ENCODE results near the gene NDUFA1.
"Not testable (repeated sequence)": the region's sequence is repeated elsewhere in the genome, so short reads cannot be mapped to it uniquely, and the experiment has no call there.

NDUFA1 gene

GRCh38 chrX:119917877-119918276 is 46.2 kb downstream of the NDUFA1 start:
- Histone ChIP-seq H3K27me3 (ENCODE audit: low read depth, low read length) (no peaks in the 10 kb centered on the region), H3K4me1 (ENCODE audit: control insufficient read depth in 1 of 2, insufficient read depth in 2 of 2, low read length in 2 of 2) (no peaks in the 10 kb centered on the region), H3K36me3 (ENCODE audit: control insufficient read depth in 1 of 2, insufficient read depth in 2 of 2, low read length in 2 of 2) (no peaks in the 10 kb centered on the region), H3K9me3 (ENCODE audit: control insufficient read depth in 1 of 2, low read length in 2 of 2) (no peaks in the 10 kb centered on the region), H3K4me3 (ENCODE audit: low read depth in 1 of 2, low read length in 2 of 2) (no peak overlapping the region), H3K27ac (ENCODE audit: low read length) (no peak overlapping the region)

GRCh38 chrX:119919835-119920585 is 48.4 kb downstream of the NDUFA1 start:
- Histone ChIP-seq H3K4me3 (ENCODE audit: low read depth in 1 of 2, low read length in 2 of 2) (no peak overlapping the region), H3K4me1 (ENCODE audit: control insufficient read depth in 1 of 2, insufficient read depth in 2 of 2, low read length in 2 of 2) (no peaks in the 10 kb centered on the region), H3K36me3 (ENCODE audit: control insufficient read depth in 1 of 2, insufficient read depth in 2 of 2, low read length in 2 of 2) (peaks cover 0 to 4% of the 10 kb centered on the region in 2 donors), H3K27me3 (ENCODE audit: low read depth, low read length) (no peaks in the 10 kb centered on the region), H3K9me3 (ENCODE audit: control insufficient read depth in 1 of 2, low read length in 2 of 2) (no peaks in the 10 kb centered on the region), H3K27ac (ENCODE audit: low read length) (no peak overlapping the region)

- H3K36me3 ChIP-seq (ENCODE audit: control insufficient read depth in 1 of 2, insufficient read depth in 2 of 2, low read length in 2 of 2); H3K9me3 ChIP-seq (ENCODE audit: control insufficient read depth in 1 of 2, low read length in 2 of 2); H3K4me3 ChIP-seq (ENCODE audit: low read depth in 1 of 2, low read length in 2 of 2); H3K4me1 ChIP-seq (ENCODE audit: control insufficient read depth in 1 of 2, insufficient read depth in 2 of 2, low read length in 2 of 2); H3K27me3 ChIP-seq (ENCODE audit: low read depth, low read length); H3K27ac ChIP-seq (ENCODE audit: low read length): not testable (repeated sequence)
These were observed 50.8 kb downstream of the NDUFA1 start for GRCh38 chrX:119922391-119922790.
